HG02588 (cell line): Measurements from ENCODE around the gene PCDHGB6.
A peak's percentile ranks its signal among the peaks of the same experiment; 100 is the strongest.
"Not testable (repeated sequence)": the region's sequence is repeated elsewhere in the genome, so short reads cannot be mapped to it uniquely, and the experiment has no call there.

Experiments
- ATAC-seq: cut with Tn5 transposase; IDR thresholded peaks from one replicate; pipeline ENCODE4 v1.9.1; 2021; ENCODE audit warnings: mild to moderate bottlenecking, moderate library complexity; ENCODE audit not compliant: unreplicated experiment

Gene PCDHGB6

DNA sequence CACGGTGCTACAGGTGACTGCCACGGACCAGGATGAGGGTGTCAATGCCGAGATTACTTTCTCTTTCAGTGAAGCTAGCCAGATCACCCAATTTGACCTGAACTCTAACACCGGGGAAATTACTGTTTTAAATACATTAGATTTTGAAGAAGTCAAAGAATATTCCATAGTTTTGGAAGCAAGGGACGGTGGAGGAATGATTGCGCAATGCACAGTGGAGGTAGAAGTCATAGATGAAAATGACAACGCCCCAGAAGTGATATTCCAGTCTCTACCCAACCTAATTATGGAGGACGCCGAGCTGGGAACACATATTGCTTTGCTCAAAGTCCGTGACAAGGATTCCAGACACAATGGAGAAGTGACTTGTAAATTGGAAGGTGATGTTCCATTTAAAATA, 19.2 kb upstream of the PCDHGB6 start:
- no peak for ATAC-seq

GRCh38 chr5:141389153-141390042, 18.4 kb upstream of the PCDHGB6 start:
- ATAC-seq: no peak

DNA sequence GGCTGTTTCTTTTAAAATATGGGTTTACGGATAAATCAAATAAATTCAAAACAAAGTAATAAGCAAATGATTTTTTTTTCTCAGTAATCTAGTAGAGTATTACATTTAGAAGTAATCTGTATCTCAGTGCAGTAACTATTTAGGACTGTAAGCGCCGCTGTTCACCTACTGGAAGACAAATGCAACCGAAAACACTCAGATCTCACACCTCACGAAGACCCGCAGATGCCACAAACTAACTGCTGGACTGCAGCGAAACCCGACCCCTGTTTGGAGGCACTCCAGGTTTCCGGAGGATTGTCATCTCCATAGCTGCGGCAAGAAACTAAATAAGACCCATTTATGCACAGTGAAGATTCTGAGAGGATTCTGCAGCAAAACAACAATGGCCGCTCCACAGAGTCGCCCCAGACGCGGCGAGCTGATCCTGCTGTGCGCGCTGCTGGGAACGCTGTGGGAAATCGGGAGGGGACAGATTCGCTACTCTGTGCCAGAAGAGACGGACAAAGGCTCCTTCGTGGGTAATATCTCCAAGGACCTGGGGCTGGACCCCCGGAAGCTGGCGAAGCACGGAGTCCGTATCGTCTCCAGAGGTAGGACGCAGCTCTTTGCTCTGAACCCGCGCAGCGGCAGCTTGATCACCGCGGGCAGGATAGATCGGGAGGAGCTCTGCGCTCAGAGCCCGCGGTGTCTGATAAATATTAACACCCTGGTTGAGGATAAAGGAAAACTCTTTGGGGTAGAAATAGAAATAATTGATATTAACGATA, 15.2 kb upstream of the PCDHGB6 start, which contains the start of gene PCDHGA8:
Gene PCDHGA8, plus strand, starts transcription at position 205 of the 770 bp plus-strand sequence. Its CDS starts 181 bp downstream, at position 386.
- no peak for ATAC-seq

GRCh38 chr5:141393267-141393666, 14.6 kb upstream of the PCDHGB6 start:
- ATAC-seq: no peak

DNA sequence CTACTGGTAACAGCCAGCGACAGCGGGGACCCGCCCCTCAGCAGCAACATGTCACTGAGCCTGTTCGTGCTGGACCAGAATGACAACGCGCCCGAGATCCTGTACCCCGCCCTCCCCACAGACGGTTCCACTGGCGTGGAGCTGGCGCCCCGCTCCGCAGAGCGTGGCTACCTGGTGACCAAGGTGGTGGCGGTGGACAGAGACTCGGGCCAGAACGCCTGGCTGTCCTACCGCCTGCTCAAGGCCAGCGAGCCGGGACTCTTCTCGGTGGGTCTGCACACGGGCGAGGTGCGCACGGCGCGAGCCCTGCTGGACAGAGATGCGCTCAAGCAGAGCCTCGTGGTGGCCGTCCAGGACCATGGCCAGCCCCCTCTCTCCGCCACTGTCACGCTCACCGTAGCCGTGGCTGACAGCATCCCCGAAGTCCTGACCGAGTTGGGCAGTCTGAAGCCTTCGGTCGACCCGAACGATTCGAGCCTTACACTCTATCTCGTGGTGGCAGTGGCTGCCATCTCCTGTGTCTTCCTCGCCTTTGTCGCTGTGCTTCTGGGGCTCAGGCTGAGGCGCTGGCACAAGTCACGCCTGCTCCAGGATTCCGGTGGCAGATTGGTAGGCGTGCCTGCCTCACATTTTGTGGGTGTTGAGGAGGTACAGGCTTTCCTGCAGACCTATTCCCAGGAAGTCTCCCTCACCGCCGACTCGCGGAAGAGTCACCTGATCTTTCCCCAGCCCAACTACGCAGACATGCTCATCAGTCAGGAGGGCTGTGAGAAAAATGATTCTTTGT, 13.2 kb upstream of the PCDHGB6 start:
- ATAC-seq: not testable (repeated sequence)

DNA sequence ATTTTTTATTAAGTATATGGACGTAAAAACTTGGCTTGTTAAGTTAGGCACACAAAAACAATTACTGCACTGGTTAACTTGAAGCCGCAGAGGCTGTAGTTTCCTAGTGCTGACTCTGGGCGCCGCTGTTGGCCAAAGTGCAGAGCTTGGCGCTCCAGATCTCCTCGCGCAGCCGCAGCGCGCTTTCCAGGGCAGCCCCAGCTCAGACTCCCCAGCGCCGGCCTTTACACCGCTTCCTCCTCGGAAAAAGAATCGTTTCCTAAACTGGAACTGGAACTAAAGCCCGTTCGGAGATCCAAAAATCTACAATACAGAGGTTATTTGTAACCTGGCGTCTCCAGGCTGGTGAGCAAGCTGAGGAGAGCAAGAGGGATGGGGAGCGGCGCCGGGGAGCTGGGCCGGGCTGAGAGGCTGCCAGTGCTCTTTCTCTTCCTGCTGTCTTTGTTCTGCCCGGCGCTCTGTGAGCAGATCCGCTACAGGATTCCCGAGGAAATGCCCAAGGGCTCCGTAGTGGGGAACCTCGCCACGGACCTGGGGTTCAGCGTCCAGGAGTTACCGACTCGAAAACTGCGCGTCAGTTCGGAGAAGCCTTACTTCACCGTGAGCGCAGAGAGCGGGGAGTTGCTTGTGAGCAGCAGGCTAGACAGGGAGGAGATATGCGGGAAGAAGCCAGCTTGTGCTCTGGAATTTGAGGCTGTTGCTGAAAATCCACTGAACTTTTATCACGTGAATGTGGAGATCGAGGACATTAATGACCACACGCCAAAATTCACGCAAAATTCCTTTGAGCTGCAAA, 9.9 kb upstream of the PCDHGB6 start, which contains the start of gene PCDHGB5:
Gene PCDHGB5, plus strand, starts transcription at position 192 of the 796 bp plus-strand sequence. Its CDS starts 181 bp downstream, at position 373.
- ATAC-seq: peak; percentile 96

- no peak for ATAC-seq
Measured at GRCh38 chr5:141398608-141399007, 9.2 kb upstream of the PCDHGB6 start.

DNA sequence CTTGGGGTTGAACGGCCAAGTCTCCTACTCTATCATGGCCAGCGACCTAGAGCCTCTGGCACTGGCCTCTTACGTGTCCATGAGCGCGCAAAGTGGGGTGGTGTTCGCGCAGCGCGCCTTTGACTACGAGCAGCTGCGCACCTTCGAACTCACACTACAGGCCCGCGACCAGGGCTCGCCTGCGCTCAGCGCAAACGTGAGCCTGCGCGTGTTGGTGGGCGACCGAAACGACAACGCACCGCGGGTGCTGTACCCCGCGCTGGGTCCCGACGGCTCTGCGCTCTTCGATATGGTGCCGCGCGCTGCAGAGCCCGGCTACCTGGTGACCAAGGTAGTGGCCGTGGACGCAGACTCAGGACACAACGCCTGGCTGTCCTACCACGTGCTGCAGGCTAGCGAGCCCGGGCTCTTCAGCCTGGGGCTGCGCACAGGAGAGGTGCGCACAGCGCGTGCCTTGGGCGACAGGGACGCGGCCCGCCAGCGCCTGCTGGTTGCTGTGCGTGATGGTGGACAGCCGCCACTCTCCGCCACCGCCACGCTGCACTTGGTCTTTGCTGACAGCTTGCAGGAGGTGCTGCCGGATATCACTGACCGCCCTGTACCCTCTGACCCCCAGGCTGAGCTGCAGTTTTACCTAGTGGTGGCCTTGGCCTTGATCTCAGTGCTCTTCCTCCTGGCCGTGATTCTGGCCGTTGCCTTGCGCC, 8.1 kb upstream of the PCDHGB6 start:
- ATAC-seq: no peak

- ATAC-seq: no peak
Measured at GRCh38 chr5:141402553-141403243, 5.1 kb upstream of the PCDHGB6 start, which contains the start of gene PCDHGA9. Gene PCDHGA9 (plus strand): TSS chr5:141402778. CDS start chr5:141402953, 175 bp downstream.

DNA sequence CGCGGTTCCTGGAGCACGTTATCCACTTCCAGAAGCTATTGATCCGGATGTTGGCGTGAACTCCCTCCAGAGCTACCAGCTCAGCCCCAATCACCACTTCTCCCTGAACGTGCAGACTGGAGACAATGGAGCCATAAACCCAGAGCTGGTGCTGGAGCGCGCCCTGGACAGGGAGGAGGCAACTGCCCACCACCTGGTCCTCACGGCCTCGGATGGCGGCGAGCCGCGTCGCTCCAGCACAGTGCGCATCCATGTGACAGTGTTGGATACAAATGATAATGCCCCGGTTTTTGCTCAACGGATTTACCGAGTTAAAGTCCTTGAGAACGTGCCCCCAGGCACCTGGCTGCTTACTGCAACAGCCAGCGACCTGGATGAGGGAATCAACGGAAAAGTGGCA, 4.4 kb upstream of the PCDHGB6 start:
- no peak for ATAC-seq

DNA sequence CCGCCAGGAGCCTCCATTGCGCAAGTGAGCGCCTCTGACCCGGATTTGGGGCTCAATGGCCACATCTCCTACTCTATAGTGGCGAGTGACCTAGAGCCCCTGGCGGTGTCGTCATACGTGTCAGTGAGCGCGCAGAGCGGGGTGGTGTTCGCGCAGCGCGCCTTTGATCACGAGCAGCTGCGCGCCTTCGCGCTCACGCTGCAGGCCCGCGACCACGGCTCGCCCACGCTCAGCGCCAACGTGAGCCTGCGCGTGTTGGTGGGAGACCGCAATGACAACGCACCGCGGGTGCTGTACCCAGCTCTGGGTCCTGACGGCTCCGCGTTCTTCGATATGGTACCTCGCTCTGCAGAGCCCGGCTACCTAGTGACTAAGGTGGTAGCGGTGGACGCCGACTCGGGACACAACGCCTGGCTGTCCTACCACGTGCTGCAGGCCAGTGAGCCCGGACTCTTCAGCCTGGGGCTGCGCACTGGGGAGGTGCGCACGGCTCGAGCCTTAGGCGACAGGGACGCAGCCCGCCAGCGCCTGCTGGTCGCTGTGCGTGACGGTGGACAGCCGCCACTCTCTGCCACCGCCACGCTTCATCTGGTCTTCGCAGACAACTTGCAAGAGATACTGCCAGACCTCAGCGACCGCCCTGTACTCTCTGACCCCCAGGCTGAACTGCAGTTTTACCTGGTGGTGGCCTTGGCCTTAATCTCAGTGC, 1.9 kb downstream of the PCDHGB6 start:
- no peak for ATAC-seq

- no peak for ATAC-seq
Measured at GRCh38 chr5:141411575-141411974, 3.8 kb downstream of the PCDHGB6 start.

GRCh38 chr5:141412854-141413539, 5.2 kb downstream of the PCDHGB6 start, which contains the start of gene PCDHGA10:
Gene PCDHGA10 (plus strand): TSS chr5:141412987. CDS start chr5:141413176, 189 bp downstream.
- peak; percentile 41 for ATAC-seq

DNA sequence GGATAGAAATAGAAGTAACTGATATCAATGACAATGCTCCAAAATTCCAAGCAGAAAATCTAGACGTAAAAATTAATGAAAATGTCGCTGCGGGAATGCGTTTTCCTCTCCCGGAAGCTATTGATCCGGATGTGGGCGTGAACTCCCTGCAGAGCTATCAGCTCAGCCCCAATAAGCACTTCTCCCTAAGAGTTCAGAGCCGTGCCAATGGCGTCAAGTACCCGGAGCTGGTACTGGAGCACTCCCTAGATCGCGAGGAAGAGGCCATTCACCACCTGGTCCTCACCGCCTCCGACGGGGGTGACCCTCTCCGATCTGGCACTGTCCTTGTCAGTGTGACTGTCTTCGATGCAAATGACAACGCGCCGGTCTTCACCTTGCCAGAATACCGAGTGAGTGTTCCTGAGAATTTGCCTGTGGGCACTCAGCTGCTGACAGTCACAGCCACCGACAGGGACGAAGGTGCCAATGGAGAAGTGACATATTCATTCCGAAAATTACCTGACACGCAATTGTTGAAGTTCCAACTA, 5.8 kb downstream of the PCDHGB6 start:
- no peak for ATAC-seq

GRCh38 chr5:141414548-141415274, 6.9 kb downstream of the PCDHGB6 start:
- not testable (repeated sequence) for ATAC-seq

- ATAC-seq: not testable (repeated sequence)
Measured at GRCh38 chr5:141415275-141415618, 7.4 kb downstream of the PCDHGB6 start.
